ENCODE data around the gene CSNK2B. TPM values are rescaled to one million over a fixed set of nuclear protein-coding genes. Genes with fewer than 3 reads are reported as not detected.

Gene CSNK2B
- total and polyA plus RNA-seq, 9 of the 15 experiments (the other 6 are each of a cell fraction or from before 2014, with no cell fraction given): 120 to 1,126 (median 529) TPM

DNA sequence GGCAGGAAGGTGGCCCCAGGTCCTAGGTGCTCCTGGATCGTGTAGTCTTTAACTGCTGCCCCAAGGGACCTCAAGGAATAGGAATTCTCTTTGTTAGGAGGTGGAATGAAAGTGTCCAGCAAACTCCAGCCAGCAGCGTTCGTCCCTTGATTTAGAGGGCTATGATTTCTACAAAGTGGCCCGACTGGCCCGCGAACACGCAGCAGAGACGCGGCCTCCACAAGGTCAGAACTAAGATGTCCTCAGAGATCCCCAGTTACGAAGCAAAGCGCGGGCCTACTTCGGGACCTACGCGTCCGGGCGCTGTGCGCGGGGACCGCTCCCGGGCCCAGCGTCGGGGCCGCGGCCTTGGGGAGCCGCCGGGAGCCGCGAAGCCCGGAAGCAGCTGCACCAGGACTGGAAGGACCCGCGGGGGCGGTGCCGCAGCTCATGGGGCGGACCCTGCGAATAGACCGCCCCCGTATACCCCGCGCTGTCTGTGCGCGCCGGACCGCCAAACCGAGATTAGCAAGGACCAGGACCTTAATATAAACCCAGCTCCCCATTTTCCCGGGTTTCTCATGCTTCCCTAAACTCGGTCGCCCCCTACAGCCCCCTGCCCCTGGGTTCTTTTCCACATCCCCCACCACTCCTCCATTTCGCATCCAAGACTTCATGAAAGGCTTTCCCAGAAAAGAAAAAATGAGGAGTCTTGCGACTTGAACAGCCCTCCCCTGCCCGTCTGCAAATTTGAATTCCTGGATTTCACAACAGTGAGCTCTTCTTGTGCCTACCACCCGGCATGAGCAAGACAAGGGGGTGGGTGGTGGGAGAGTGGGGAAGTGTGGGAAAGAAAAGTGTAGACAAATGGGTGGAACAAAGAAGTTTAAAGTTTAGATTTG, 5.3 kb upstream of the CSNK2B start, which contains the start of gene C6orf47 (continued):
- TF ChIP-seq, protein P1, sequence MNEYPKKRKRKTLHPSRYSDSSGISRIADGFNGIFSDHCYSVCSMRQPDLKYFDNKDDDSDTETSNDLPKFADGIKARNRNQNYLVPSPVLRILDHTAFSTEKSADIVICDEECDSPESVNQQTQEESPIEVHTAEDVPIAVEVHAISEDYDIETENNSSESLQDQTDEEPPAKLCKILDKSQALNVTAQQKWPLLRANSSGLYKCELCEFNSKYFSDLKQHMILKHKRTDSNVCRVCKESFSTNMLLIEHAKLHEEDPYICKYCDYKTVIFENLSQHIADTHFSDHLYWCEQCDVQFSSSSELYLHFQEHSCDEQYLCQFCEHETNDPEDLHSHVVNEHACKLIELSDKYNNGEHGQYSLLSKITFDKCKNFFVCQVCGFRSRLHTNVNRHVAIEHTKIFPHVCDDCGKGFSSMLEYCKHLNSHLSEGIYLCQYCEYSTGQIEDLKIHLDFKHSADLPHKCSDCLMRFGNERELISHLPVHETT (CRISPR knock-in tag; conservative IDR thresholded peaks at IDR 0.05 in 1 of 2, IDR thresholded peaks at IDR 0.05 in 1 of 2): no peak
- TF ChIP-seq NFRKB (IDR thresholded peaks at IDR 0.05; ENCODE audit: low read depth) (0 out of 2 replicates have a peak, but pooled peaks have one; percentile 0), SREBF2 (CRISPR knock-in tag; IDR thresholded peaks at IDR 0.05) (no peak), MECOM (CRISPR knock-in tag; IDR thresholded peaks at IDR 0.05) (peak; percentile 76; the same call in 1 of the 2 replicates), DIDO1 (tag; IDR thresholded peaks at IDR 0.05; ENCODE audit: low read depth) (peak; percentile 23; the same call in 1 of the 2 replicates), ZNF133 (CRISPR knock-in tag; IDR thresholded peaks at IDR 0.05) (no peak), PHB2 (IDR thresholded peaks at IDR 0.05; ENCODE audit: low read depth) (no peak), ZNF175 (CRISPR knock-in tag; IDR thresholded peaks at IDR 0.05; ENCODE audit: low read depth) (no peak), ZC3H8 (IDR thresholded peaks at IDR 0.05) (no peak), MAZ (CRISPR knock-in tag; conservative IDR thresholded peaks at IDR 0.05 in 1 of 2, IDR thresholded peaks at IDR 0.05 in 1 of 2) (peak; percentile 92 to 95), ZNF695 (CRISPR knock-in tag; IDR thresholded peaks at IDR 0.05) (peak; percentile 78; the same call in 1 of the 2 replicates), TGIF2 (CRISPR knock-in tag; IDR thresholded peaks at IDR 0.05) (peak; percentile 80; the same call in 1 of the 2 replicates), ZNF75A (CRISPR knock-in tag; IDR thresholded peaks at IDR 0.05) (peak; percentile 32; the same call in 1 of the 2 replicates), RBM14 (IDR thresholded peaks at IDR 0.05; ENCODE audit: borderline replicate concordance, insufficient read depth, low read depth, low read length) (0 out of 2 replicates have a peak, but pooled peaks have one; percentile 31), SAP30 (IDR thresholded peaks at IDR 0.05; ENCODE audit: borderline replicate concordance, insufficient read depth, low read depth, low read length, poor library complexity, severe bottlenecking) (peak; percentile 90)
- TF ChIP-seq, protein P2, sequence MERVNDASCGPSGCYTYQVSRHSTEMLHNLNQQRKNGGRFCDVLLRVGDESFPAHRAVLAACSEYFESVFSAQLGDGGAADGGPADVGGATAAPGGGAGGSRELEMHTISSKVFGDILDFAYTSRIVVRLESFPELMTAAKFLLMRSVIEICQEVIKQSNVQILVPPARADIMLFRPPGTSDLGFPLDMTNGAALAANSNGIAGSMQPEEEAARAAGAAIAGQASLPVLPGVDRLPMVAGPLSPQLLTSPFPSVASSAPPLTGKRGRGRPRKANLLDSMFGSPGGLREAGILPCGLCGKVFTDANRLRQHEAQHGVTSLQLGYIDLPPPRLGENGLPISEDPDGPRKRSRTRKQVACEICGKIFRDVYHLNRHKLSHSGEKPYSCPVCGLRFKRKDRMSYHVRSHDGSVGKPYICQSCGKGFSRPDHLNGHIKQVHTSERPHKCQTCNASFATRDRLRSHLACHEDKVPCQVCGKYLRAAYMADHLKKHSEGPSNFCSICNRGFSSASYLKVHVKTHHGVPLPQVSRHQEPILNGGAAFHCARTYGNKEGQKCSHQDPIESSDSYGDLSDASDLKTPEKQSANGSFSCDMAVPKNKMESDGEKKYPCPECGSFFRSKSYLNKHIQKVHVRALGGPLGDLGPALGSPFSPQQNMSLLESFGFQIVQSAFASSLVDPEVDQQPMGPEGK (CRISPR knock-in tag; IDR thresholded peaks at IDR 0.05; ENCODE audit: borderline replicate concordance): peak; percentile 81
- TF ChIP-seq, protein P3, sequence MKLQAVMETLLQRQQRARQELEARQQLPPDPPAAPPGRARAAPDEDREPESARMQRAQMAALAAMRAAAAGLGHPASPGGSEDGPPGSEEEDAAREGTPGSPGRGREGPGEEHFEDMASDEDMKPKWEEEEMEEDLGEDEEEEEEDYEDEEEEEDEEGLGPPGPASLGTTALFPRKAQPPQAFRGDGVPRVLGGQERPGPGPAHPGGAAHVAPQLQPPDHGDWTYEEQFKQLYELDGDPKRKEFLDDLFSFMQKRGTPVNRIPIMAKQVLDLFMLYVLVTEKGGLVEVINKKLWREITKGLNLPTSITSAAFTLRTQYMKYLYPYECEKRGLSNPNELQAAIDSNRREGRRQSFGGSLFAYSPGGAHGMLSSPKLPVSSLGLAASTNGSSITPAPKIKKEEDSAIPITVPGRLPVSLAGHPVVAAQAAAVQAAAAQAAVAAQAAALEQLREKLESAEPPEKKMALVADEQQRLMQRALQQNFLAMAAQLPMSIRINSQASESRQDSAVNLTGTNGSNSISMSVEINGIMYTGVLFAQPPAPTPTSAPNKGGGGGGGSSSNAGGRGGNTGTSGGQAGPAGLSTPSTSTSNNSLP (IDR thresholded peaks at IDR 0.05; ENCODE audit: borderline replicate concordance, low read depth, low read length): peak; percentile 41; the same call in 1 of the 2 replicates
- TF ChIP-seq, protein P4, sequence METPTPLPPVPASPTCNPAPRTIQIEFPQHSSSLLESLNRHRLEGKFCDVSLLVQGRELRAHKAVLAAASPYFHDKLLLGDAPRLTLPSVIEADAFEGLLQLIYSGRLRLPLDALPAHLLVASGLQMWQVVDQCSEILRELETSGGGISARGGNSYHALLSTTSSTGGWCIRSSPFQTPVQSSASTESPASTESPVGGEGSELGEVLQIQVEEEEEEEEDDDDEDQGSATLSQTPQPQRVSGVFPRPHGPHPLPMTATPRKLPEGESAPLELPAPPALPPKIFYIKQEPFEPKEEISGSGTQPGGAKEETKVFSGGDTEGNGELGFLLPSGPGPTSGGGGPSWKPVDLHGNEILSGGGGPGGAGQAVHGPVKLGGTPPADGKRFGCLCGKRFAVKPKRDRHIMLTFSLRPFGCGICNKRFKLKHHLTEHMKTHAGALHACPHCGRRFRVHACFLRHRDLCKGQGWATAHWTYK (CRISPR knock-in tag; IDR thresholded peaks at IDR 0.05): peak; percentile 95
